Fibroblast of gingiva (primary cell): Measurements from ENCODE around the gene DAPK1.
A peak's percentile ranks its signal among the peaks of the same experiment; 100 is the strongest.

Experiments
- DNase-seq: peaks from one replicate; pipeline ENCODE4 v3.0.0-alpha.2; 2011; ENCODE audit warnings: low read depth

DAPK1 gene

GRCh38 chr9:87569518-87569917 lies 71.9 kb downstream of the DAPK1 start:
- no peak for DNase-seq

- DNase-seq = no peak
Measured at GRCh38 chr9:87570000-87570908, 72.6 kb downstream of the DAPK1 start.

- DNase-seq = no peak
Measured at GRCh38 chr9:87572719-87573118, 75.1 kb downstream of the DAPK1 start.

GRCh38 chr9:87573841-87574342 lies 76.2 kb downstream of the DAPK1 start:
- DNase-seq = no peak

- no peak for DNase-seq
Measured at GRCh38 chr9:87577746-87578145, 80.1 kb downstream of the DAPK1 start.

- DNase-seq = no peak
Measured at GRCh38 chr9:87578625-87579024, 81.0 kb downstream of the DAPK1 start.

- no peak for DNase-seq
Measured at GRCh38 chr9:87579781-87580541, 82.3 kb downstream of the DAPK1 start.

GRCh38 chr9:87580941-87581438 lies 83.3 kb downstream of the DAPK1 start:
- DNase-seq = no peak

GRCh38 chr9:87581513-87581912 lies 83.8 kb downstream of the DAPK1 start:
- peak; percentile 49 for DNase-seq

GRCh38 chr9:87581949-87582637 lies 84.4 kb downstream of the DAPK1 start:
- DNase-seq = no peak

- no peak for DNase-seq
Measured at GRCh38 chr9:87584326-87584725, 86.7 kb downstream of the DAPK1 start.

- DNase-seq = peak; percentile 13
Measured at GRCh38 chr9:87585123-87585855, 87.6 kb downstream of the DAPK1 start.

- DNase-seq = no peak
Measured at GRCh38 chr9:87586731-87587355, 89.2 kb downstream of the DAPK1 start.

- DNase-seq = peak; percentile 57
Measured at GRCh38 chr9:87587356-87587745, 89.7 kb downstream of the DAPK1 start.

GRCh38 chr9:87587864-87588263 lies 90.2 kb downstream of the DAPK1 start:
- DNase-seq = no peak

GRCh38 chr9:87588339-87588738 lies 90.7 kb downstream of the DAPK1 start:
- DNase-seq = no peak

- DNase-seq = no peak
Measured at GRCh38 chr9:87590996-87591395, 93.3 kb downstream of the DAPK1 start.

- peak; percentile 55 for DNase-seq
Measured at GRCh38 chr9:87592554-87593358, 95.1 kb downstream of the DAPK1 start.

GRCh38 chr9:87593359-87593980 lies 95.8 kb downstream of the DAPK1 start:
- DNase-seq = peak; percentile 8

- peak; percentile 13 for DNase-seq
Measured at GRCh38 chr9:87594194-87594593, 96.5 kb downstream of the DAPK1 start.
